Adrenal gland (tissue), 12 donors: ENCODE measurements around the gene ATXN2. TPM values are rescaled to one million over a fixed set of nuclear protein-coding genes. Genes with fewer than 3 reads are reported as not detected.
"Not testable (repeated sequence)": the region's sequence is repeated elsewhere in the genome, so short reads cannot be mapped to it uniquely, and the experiment has no call there.

Experiments
- DNase-seq, 7 donors: peaks; one replicate each; pipeline ENCODE4 v3.0.0-alpha.2; 2019 to 2020
- H3K27ac ChIP-seq, 5 donors: fragments of 200-600 bp; sonication (generic) in 4 of 5; 1 replicate in 3 of 5; 2 replicates in 2 of 5; pipeline versions ENCODE4 v1.5.1 to v1.8.0; 2016 to 2020; ENCODE audit warnings: mild to moderate bottlenecking in 1 of 5
- H3K27me3 ChIP-seq: fragments of 200-600 bp; 2 replicates; pipeline ENCODE4 v1.8.0; 2021
- H3K36me3 ChIP-seq, 2 donors: fragments of 200-600 bp; replicated peaks in 1 of 2; 1 replicate in 1 of 2; 2 replicates in 1 of 2; pipeline versions ENCODE4 v1.5.1 to v1.8.0; 2018 to 2022
- H3K4me1 ChIP-seq, 2 donors: fragments of 200-600 bp; replicated peaks in 1 of 2; 1 replicate in 1 of 2; 2 replicates in 1 of 2; pipeline versions ENCODE4 v1.5.1 to v1.8.0; 2018 to 2021
- H3K4me3 ChIP-seq, 4 donors: fragments of 200-600 bp; sonication (generic) in 3 of 4; one replicate each; pipeline ENCODE4 v1.5.1; 2016 to 2018
- H3K9me3 ChIP-seq, 3 donors: fragments of 200-600 bp; sonication (generic) in 1 of 3; replicated peaks in 1 of 3; 1 replicate in 2 of 3; 2 replicates in 1 of 3; pipeline versions ENCODE4 v1.5.1 to v1.8.0; 2016 to 2021
- CTCF ChIP-seq, 6 experiments: fragments of 450-650 bp in 4 of 6; fragments of 200-600 bp in 2 of 6; sonication (generic) in 1 of 6; IDR thresholded peaks; 1 replicate in 5 of 6; 2 replicates in 1 of 6; pipeline versions ENCODE4 v1.5.1 to v1.8.0; 2016 to 2021; ENCODE audit warnings: antibody characterized with exemption in 6 of 6, mild to moderate bottlenecking in 2 of 6, moderate library complexity in 1 of 6
- POLR2A ChIP-seq, 2 donors: fragments of 450-650 bp; IDR thresholded peaks; one replicate each; pipeline ENCODE4 v1.6.1; 2017; ENCODE audit warnings: antibody characterized with exemption in 2 of 2, mild to moderate bottlenecking in 2 of 2, moderate library complexity in 1 of 2
- WGBS, 4 donors: extraction: QIAGEN DNeasy Blood & Tissue Kit in 2 of 4; methylation state at CpG; one replicate each; pipeline versions ENCODE4 v1.1.5 to v1.1.7; 2013 to 2017; 5-methylcytosine and 5-hydroxymethylcytosine counted together
- intact Hi-C, 2 donors: fragments of 100-400 bp; cut with DNase I; formaldehyde crosslinking; loops; one replicate each; pipeline versions ENCODE4 v1.14.1 to v1.15.0; 2022 to 2023
- polyA plus RNA-seq, 3 donors: library from polyadenylated mRNA; stranded (reverse); fragments of 200-250 nt in 2 of 3; fragments of 350-450 nt in 1 of 3; fragmentation: Illumina TruSeq in 1 of 3; extraction: RNeasy Lipid Tissue Mini Kit (QIAGEN cat#74804) in 1 of 3; gene quantifications; one replicate each; pipeline ENCODE4 v1.2.3, GENCODE V29; 2013 to 2014
- total RNA-seq, 9 donors: library from RNA; depleted of rRNA in 4 of 9; stranded (reverse); fragments of >200 nt in 4 of 9; fragments of 120-200 nt in 1 of 9; fragmentation: NEBNext Ultra II Directional in 1 of 9; extraction: Animal tissue kit (Norgen Biotek cat#: 25700) in 1 of 9; gene quantifications; one replicate each; pipeline versions ENCODE4 v1.1.0 to v1.2.4, GENCODE V29; 2013 to 2023
- donor health status: healthy with polysubstance abuse.
- donor health status: Bipolar disorder and iron deficiency.
- donor health status: DM: yes; HTN: yes; CAD: no.
- donor health status: DM: no; HTN: no; CAD: no.
- donor health status: DM: no; HTN: no; CAD: no.
- donor health status: DM: yes; HTN: yes; CAD: no.

ATXN2 gene
- total and polyA plus RNA-seq, 12 donors = 31.0 to 241 (median 57.2) TPM

- DNase-seq = no peak
- no peak overlapping the region for H3K27ac ChIP-seq
- TF ChIP-seq CTCF (IDR thresholded peaks at IDR 0.05) (no peak), POLR2A (IDR thresholded peaks at IDR 0.05) (no peak)
- H3K4me1 ChIP-seq = no peaks in the 10 kb centered on the region
- H3K9me3 ChIP-seq = no peaks in the 10 kb centered on the region
- H3K27me3 ChIP-seq = no peaks in the 10 kb centered on the region
- WGBS, 4 donors = 82 to 87% (median 86%) methylated on average over 7 of the region's 7 CpGs
- intact Hi-C loops = no loop called here
- H3K36me3 ChIP-seq = no peaks in the 10 kb centered on the region
- H3K4me3 ChIP-seq = no peak overlapping the region
These were observed 7.0 kb upstream of the ATXN2 start for GRCh38 chr12:111605911-111606766.

- H3K36me3 ChIP-seq, DNase-seq, H3K4me3 ChIP-seq, H3K9me3 ChIP-seq, H3K27ac ChIP-seq, intact Hi-C loops, H3K27me3 ChIP-seq, H3K4me1 ChIP-seq: not testable (repeated sequence)
- 93 to 97% (median 93%) methylated on average over 11 of the region's 11 CpGs for WGBS, 4 donors
These were observed 3.7 kb upstream of the ATXN2 start for GRCh38 chr12:111602857-111603256.

- Histone ChIP-seq H3K9me3 (no peaks in the 10 kb centered on the region), H3K27ac (no peak overlapping the region), H3K27me3 (no peaks in the 10 kb centered on the region), H3K36me3 (no peaks in the 10 kb centered on the region), H3K4me3 (no peak overlapping the region), H3K4me1 (peaks cover 8% of the 10 kb centered on the region in 2 donors)
- DNase-seq = no peak
- WGBS, 4 donors = 91 to 100% (median 96%) methylated on average over 2 of the region's 2 CpGs
- intact Hi-C loops = no loop called here
- TF ChIP-seq POLR2A (IDR thresholded peaks at IDR 0.05) = no peak
- TF ChIP-seq CTCF (IDR thresholded peaks at IDR 0.05) = no peak
These were observed 3.2 kb upstream of the ATXN2 start for GRCh38 chr12:111602348-111602747.

- H3K27me3 ChIP-seq, intact Hi-C loops, H3K9me3 ChIP-seq, DNase-seq, H3K4me3 ChIP-seq, H3K27ac ChIP-seq, H3K36me3 ChIP-seq: not testable (repeated sequence)
- H3K4me1 ChIP-seq = peaks cover 16 to 17% of the 10 kb centered on the region in 2 donors
- WGBS, 4 donors = 95 to 97% (median 96%) methylated on average over 12 of the region's 12 CpGs
These were observed 1.9 kb upstream of the ATXN2 start for GRCh38 chr12:111600986-111601385.

DNA sequence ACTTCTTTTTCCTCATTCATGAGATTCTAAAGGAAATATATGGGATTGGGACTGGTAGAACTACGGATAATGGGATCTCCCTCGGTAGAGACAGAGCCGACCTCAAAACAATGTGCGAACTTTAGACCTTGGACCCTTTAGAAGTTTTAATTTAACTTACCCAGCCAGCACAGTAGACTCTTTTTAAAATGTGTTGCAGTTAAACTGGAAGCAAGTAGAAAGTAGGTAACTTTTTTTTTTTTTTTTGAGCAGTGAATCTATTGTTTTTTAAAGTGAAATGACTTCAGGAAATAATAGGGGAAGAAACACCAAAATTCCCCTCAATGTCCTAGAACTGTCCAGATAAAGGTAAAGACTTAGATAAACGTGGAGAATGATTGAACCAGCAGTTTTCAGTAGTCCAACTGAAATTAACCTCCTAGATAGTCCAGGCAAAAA is 1.1 kb upstream of the ATXN2 start:
- peaks cover 23 to 25% of the 10 kb centered on the region in 2 donors for H3K4me1 ChIP-seq
- H3K9me3 ChIP-seq = no peaks in the 10 kb centered on the region
- no peak for DNase-seq
- intact Hi-C loops = no loop called here
- peak overlapping the region in 2 of 4 donors; percentile 84 to 98 for H3K4me3 ChIP-seq
- no peaks in the 10 kb centered on the region for H3K36me3 ChIP-seq
- peak overlapping the region; percentile 48 to 100 (median 95) for H3K27ac ChIP-seq
- TF ChIP-seq POLR2A (IDR thresholded peaks at IDR 0.05) = no peak
- no peak for TF ChIP-seq CTCF (IDR thresholded peaks at IDR 0.05)
- 2 to 9% (median 4%) methylated on average over 5 of the region's 5 CpGs for WGBS, 4 donors
- no peaks in the 10 kb centered on the region for H3K27me3 ChIP-seq
